ENCODE results near the gene ZNF728.
"Not testable (repeated sequence)": the region's sequence is repeated elsewhere in the genome, so short reads cannot be mapped to it uniquely, and the experiment has no call there.

ZNF728 gene

DNA sequence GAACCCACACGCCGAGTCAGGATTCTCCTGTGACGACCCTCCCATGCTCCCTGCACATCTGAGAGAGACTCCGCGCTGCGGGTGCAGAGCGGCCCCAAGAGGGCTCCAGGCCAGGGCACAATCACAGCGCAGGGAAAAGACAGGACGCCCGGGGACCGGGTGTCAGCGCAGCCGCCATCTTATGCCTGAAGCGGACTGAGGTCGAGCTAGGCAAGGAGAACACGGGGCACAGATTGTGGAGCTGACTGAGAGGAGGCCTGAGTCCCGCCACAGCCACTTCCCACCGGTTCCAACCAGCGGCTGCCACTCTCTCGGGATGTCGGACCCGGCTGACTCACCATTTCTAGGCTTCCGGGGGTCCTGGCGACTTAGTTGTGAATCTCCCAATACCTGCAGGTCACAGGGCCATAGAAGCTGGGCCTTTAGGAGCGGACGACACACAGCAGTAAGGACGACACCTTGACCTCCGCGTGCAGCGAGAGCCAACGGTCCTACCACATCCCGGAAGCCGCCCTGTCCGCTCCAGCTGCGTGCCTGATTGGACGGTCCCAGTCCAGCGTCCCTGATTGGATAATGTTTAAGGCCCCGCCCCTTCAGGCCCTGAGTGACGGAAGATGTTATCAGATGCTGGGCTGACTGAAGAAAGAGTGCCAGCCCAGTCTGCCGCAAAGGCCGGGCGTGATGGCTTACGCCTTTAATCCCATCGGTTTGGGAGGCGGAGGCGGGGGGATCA lies at the start of gene ZNF728:
TSS of gene ZNF728 (minus strand) at position 487 of the 733 bp plus-strand sequence. CDS start at position 341, 146 bp downstream.
- no peak for DNase-seq (ENCODE audit: low read depth)

- DNase-seq (ENCODE audit: low read depth): no peak
These were observed 49.4 kb upstream of the ZNF728 start for GRCh38 chr19:23052349-23052748.

- DNase-seq (ENCODE audit: low read depth): no peak
These were observed 46.3 kb upstream of the ZNF728 start for GRCh38 chr19:23049256-23049655.

DNA sequence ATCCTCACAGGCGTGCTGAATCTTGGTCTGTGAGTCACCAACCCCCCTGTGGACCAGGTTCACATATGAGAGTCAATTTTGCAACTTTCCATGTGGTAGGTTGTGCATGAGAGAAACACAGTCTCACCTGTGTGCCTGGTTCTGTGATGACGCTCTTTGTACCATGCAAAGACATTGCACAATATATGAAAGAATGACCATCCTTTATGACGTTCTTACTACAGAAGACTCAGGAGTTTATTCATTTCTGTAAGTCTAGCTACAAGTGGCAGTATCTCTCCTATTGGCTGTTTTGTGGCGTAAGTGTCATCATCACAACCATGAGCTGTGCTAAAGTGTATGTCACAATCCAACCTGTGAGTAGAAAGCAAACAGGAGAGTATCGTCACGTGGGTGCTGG lies 43.8 kb upstream of the ZNF728 start:
- no peak for DNase-seq (ENCODE audit: low read depth)

DNA sequence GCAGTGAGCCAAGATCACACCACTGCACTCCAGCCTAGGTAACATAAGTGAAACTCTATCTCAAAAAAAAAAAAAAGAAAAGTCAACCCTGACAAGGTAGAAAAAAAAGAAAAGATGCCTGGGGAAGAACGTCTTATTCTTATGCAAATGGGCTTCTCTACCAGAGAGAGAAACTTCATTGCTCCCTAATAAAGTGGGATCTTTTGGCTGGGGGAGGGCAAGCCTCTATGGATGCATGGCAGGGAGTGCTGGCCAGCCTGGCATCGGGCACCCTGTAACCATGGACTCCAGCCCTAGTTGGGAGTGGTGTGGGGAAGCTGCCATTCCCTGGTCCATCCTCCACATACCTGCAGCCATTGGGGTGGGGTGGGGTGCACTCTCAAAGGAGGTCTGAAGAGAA lies 30.7 kb upstream of the ZNF728 start:
- DNase-seq (ENCODE audit: low read depth): no peak

GRCh38 chr19:23015660-23016059 lies 12.7 kb upstream of the ZNF728 start:
- DNase-seq (ENCODE audit: low read depth): no peak

- DNase-seq (ENCODE audit: low read depth): not testable (repeated sequence)
These were observed 8.0 kb downstream of the ZNF728 start for GRCh38 chr19:22994957-22995356.

DNA sequence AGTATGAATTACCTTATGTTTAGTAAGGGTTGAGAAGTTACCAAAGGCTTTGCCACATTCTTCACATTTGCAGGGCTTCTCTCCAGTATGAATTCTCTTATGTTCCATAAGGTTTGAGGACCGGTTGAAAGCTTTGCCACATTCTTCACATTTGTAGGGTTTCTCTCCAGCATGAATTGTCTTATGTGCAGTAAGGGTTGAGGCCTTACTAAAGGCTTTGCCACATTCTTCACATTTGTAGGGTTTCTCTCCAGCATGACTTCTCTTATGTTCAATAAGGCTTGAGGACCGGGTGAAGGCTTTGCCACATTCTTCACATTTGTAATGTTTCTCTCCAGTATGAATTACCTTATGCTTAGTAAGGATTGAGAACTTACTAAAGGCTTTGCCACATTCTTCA lies 26.7 kb downstream of the ZNF728 start:
- DNase-seq (ENCODE audit: low read depth): no peak

DNA sequence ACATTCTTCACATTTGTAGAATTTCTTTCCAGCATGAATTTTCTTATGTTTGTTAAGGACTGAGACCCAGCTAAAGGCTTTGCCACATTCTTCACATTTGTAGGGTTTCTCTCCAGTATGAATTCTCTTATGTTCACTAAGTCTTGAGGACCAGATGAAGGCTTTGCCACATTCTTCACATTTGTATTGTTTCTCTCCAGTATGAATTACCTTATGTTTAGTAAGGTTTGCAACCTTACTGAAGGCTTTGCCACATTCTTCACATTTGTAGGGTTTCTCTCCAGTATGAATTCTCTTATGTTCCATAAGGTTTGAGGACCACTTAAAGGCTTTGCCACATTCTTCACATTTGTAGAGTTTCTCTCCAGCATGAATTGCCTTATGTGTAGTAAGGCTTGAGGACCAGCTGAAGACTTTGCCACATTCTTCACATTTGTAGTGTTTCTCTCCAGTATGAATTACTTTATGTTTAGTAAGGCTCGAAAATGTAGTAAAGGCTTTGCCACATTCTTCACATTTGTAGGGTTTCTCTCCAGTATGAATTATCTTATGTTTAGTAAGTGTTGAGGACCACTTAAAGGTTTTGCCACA lies 27.3 kb downstream of the ZNF728 start:
- not testable (repeated sequence) for DNase-seq (ENCODE audit: low read depth)

DNA sequence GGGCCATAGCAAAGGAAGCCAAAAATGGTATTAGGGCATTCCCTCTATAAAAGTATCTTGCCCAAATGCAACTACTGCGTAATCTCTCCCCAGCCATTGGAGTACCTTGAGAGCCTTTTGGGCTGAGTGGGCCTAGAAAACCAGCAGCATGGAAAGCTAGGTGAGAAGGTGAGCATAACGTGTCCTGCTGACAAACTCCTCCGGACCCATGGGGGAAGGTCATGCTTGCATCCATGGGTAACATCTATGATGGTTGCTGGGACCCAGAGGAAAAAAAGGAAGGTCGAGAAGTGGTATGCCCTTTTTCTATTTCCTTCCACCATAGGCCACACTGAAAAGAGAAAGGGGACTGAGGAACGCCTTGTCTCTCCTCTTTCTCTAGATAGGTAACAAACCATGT lies 57.4 kb downstream of the ZNF728 start:
- DNase-seq (ENCODE audit: low read depth): no peak

GRCh38 chr19:22935151-22935550 lies 67.8 kb downstream of the ZNF728 start:
- DNase-seq (ENCODE audit: low read depth): no peak

- not testable (repeated sequence) for DNase-seq (ENCODE audit: low read depth)
These were observed 75.4 kb downstream of the ZNF728 start for GRCh38 chr19:22927576-22927975.

- not testable (repeated sequence) for DNase-seq (ENCODE audit: low read depth)
These were observed 77.8 kb downstream of the ZNF728 start for GRCh38 chr19:22925181-22925580.

Data from stimulated activated CD4-positive, alpha-beta T cell treated with anti-CD3 and anti-CD28 coated beads, Interleukin-2, amount 100 ng/mL, for 4 hours (primary cell).